HG03520 (cell line): ENCODE results near the gene ZNF354B.
"Not testable (repeated sequence)": the region's sequence is repeated elsewhere in the genome, so short reads cannot be mapped to it uniquely, and the experiment has no call there.

Experiments
- ATAC-seq: cut with Tn5 transposase; IDR thresholded peaks from one replicate; pipeline ENCODE4 v1.9.1; 2021; ENCODE audit warnings: mild to moderate bottlenecking, moderate library complexity; ENCODE audit not compliant: unreplicated experiment

ZNF354B gene

DNA sequence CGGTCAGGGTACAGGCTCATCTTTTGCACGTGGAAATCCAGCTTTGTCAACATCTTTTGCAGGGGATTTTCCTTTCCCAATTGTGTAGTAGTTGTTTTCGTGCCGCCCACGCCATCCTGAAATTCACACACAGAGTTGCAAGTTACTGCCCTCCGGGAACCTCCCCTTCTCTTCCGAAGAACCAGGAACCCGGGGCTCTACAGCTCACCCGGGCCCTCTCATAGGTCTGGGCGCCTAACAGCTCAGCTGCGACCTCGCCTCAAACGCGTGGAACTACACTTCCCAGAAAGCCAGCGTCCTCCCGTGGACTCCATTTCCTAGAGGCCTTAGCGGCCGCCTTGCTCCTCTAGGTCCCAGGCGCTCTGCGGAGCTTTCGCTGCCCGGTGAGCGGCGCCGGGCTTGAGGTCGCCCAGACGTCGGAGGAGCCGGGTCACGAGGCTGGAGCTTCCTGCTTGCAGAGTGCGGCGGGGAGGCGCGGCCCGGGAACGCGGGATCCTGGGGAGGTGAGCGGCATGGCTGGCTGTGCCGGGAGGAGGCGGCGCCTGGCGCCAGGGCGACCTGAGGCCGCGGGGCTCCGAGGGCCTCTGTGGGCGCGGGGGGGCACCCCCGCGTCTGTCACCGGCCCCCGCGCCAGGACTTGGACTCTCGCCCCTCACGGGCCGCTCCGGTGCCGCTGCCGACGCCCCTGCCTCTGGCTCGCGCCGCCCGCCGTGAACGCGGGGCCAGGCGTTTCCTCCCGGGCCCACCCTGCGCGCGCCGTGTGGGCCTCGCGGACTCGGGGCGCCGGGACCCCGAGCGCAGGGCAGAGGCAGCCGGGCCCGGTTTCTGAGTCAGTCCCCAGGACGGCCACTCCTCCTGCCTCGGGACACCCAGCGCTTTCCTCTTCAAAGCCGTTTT lies at the start of gene ZNF354B:
Gene ZNF354B, plus strand, starts transcription at position 329 of the 897 bp plus-strand sequence. CDS start 1,095 bp downstream, outside the sequence.
- ATAC-seq, result peak; percentile 98

DNA sequence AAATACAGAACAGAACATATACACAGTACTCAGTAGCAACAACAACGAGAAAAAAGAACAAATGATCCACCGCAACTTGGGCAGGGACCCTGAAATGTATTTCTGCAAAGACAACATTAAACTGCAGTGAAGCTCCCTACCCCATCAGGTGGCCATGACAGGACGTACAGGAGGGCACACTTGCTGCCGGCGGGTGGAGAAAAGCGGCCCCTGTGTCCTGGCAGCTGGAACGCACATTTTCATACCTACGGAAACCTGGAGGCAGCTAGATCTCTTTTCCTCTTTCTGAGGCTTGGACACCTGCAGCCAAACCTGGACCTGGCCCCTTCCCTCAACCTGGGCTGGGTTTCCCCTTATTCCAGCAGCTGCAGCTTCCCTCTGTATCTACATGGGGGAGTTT lies 42.2 kb upstream of the ZNF354B start:
- ATAC-seq, result no peak

DNA sequence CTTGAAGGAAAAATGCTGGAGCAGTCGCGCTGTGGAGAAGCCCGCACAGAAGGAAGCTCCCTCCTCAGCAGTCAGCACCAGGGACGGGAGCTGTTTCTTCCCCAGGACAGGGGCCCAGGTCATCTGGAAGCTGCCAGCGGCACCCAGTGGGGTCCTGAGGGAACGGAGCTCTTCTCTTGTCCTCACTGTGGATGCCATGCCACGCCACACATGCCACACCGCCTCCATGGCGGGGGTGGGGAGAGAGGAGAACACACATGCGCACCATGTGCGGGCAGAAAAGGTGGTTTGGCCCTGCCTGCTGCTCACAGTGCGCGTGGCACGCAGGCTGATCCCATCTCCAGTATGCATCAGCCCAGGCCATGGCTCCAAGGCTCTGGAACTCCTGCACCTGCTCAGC lies 41.7 kb upstream of the ZNF354B start:
- no peak for ATAC-seq

DNA sequence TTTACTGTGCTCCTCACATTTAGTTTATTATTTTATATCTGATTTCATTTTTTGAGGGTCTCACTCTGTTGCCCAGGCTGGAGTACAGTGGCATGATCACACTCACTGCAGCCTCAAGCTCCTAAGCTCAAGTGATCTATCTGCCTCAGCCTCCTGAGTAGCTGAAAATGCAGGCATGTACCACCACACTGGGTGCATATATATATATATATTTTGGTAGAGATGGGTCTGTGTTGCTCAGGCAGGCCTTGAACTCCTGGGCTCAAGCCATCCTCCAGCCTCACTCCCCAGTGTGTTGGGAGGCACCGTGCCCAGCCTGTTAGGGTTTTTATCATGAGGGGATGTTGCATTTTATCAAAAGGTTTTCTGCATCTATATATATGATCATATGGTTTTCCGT lies 39.8 kb upstream of the ZNF354B start:
- ATAC-seq, result no peak

DNA sequence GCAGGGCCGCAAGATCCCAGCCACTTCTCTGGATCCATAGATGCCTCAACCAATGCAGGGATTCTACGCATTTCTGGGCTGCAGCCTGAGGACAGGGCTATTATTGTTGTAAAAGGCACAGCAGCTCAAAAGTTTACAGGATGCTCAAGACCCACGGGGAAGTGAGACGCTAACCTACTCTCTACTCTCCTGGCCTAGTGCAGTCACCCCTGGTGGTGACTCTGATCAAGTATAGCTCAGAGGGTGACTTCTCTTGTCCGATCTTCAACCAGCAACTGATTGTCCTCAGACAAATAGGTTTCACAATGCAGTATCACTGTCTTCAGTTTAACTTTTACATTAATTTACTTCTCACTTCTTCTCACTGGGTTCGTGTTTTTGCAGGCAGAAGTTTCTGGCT lies 34.3 kb upstream of the ZNF354B start:
- no peak for ATAC-seq

DNA sequence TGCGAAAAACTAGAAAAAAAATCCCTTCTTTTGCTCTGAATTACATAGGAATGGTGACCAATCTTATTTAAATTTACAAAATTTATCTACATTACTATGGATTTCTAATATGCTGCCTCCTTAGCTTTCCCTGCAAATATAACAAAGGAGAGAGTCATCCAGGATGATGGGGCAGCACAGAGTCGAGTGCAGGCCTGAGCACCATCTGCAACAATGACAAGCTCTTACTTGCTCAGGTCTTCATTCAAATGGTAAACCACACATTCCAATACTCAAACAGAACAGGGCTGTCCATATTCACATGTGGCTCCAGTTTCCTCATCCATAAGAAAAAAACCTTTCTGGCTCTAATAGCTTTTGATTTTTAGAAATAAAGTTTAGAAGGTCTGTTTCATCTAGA lies 33.5 kb upstream of the ZNF354B start:
- no peak for ATAC-seq

DNA sequence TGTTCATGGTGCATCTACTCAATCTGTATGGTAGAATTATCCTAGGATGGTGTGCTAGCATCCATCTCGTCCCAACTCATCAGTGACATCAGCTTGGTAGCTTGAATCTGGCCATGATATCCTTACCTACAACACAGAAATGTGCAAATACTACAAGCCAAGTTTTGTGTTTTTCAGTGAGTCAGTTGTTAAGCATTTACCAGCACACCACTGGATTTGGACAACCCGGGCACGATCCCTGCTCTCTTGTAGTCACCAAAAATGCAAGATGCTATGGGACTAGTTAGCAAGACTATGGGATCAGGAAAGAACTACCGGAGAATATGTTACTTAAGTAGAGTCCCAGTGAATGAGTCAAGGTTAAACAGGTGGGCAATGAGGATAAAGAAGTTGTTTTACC lies 32.1 kb upstream of the ZNF354B start:
- ATAC-seq, result no peak

DNA sequence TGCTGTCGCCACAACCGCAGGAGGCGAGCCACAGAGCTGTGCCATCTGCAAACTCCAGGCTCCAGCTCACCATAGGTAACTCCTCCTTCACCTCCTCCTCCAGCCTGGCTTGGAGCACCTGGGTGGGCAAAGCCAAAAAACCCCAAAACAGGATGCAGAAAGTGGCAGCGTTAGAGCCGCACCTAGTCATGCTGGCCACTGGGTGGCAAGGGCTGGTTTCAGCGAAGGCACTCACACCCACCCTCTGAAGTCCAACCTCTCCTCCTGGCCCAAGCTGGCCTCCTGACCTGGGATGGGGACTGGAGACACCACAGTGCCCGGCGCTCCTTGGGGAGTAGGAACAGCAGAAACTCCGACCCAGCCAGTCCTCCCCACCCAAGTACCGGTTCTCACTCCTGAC lies 28.7 kb upstream of the ZNF354B start:
- no peak for ATAC-seq

DNA sequence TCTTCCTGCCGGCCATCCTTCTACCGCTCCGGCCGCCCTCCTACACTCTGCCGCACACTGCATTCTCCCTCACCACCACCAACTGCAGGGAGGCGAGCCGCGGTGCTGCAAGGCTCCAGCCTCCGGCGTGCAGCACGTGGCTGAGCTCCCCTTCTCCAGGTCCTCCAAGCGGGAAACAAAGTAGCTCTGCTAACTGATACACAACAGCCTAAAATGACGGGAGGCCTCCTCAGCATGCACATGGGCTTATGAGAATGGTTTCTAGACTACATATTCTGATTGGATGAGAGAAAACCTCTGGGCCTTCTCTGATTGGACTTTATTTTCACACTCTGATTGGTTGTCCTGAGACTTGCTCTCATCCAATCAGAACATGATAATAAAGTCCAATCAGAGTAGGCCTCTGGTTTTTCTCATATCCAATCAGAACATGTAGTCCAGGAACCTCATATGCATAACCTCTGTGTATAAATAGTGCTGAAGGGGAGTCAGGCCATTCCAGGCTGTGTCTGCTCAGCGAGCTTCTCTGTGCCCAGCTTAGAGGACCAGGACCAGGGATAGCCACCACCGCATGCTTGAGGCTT lies 27.0 kb upstream of the ZNF354B start:
- ATAC-seq, result no peak

DNA sequence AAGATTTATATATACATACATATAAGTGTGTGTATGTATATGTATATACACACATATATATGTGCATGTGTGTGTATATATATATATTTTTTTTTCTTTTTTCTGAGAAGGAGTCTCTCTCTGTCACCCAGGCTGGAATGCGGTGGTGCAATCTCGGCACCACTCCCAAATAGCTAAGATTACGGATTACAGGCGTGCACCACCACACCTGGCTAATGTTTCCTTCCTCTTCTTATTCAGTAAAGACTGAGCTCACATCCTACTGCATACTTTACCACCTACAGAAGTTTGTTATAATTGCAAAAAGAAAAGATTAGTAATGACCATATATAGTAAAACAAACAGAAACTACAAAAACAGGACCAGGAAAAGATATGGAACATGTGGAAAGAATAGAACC lies 23.1 kb upstream of the ZNF354B start:
- ATAC-seq, result no peak

DNA sequence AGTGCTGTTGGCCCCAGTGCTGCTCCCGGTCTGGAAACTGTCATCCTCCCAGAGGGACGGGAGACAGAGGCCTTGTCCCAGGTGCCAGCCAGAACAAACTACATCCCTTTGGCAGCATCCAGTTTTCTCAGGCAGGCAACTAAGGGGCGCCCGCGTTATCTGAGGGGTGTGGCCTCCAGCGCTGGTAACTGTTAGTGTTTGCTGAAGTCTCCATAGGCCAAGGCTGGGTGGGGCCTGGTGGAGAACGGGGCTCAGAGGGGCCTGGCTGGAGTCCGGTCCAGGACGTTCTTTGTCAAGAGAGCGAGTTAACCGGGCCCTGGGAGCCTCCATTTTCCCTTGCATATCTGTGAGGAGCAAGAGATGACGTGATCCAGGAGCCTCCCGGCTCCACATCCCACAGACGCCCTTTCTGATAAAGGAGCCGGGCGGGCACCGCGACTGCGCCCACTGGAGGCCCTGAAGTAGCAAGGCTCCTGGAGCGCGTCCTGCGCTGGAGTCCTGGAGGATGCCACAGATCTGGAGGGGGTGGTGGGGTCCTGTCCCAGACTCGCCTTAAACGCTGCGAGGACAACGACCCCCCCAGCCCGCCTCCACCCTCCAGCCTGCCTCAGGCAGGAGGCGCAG lies 20.9 kb upstream of the ZNF354B start:
- not testable (repeated sequence) for ATAC-seq

DNA sequence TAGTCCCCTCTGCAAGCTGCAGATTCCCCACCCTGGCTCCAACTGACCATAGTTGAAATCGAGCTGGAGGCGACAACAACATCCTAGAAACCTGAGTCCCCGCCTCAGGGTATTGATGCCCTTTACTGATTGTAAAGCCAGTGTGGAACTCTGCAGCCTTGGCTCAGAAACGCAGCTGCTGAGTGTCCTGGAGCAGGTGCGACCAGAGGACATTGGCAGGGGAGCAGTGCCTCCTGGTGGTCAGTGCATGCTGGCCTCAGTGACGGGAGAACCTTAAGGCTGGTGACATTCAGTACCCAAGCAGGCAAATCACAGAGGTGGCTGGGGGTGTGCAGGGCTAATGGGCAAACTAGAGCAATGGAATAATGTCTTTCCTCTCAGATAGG lies 20.4 kb upstream of the ZNF354B start:
- ATAC-seq, result no peak

DNA sequence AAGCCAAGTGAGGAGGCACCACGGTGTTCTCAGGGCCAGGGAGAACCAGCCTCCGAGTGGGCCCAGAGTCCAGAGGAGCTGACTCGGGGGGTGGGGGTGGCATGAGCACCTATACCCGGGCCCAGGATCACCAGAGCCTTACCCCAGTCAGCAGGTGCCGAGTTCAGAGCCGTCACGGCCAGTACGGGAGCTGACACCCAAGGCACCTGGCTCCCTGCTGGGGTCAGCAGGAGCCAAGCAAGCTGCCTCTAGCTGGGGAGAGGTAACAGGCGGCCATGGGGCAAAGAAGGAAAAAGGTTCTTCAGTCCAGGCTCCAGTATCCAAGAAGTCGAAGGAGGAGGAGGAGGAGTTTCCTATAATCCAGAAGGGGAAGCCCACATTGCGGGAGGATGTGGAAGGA lies 19.4 kb upstream of the ZNF354B start:
- ATAC-seq, result not testable (repeated sequence)

DNA sequence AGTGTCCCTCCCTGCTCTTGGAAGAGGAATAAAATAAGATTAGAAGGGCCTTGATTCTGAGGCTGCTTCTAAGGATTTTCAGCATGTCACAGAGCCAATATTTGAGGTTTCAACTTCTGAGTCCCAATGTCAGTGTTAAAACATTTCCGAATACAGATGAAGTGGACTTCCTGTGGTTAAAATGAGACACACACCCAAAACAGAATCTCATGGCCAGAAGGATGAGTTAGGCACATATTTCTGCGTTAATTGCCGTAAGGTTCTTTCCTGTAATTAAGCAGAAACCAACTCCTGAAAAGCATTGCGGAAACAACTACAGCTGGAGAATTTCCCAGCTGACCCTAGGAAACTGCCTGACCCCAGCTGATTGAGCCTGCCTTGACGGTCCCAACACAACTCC lies 10.4 kb upstream of the ZNF354B start:
- no peak for ATAC-seq

DNA sequence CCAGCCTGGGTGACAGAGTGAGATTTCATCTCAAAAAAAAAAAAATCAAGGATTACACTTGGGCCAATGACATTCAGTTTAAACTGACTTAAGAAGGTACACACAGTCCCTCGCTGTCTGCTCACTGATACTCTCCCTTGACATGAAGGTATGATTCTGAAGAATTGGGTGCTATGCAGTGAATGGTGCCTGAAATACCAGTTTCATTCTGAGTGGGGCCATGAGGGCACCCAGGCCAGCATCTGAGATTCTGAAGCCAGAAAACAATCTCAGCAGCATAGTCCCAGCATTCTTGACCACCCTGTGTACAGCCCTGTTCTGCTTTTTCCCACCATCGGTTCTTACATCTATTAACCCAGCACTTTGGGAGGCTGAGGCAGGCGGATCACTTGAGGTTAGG lies 7.8 kb upstream of the ZNF354B start:
- no peak for ATAC-seq

DNA sequence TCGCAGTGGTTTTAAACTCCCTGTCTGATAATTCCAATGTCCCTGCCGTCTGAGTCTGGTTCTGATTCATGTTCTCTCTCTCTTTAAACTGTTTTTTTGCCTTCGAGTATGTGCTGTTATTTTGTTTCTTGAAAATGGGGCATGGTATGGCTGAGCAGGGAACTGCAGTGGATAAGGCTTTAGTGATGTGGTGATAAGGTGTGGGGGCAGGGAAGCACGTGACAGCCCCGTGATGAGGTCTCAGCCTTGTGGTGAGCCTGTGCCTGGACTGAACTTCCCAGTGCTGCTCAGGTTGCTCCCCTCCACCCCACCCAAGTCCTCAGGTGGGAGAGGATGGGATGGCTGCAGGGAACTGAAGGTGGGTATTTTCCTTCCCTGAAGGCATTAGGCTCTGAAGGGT lies 5.5 kb upstream of the ZNF354B start:
- no peak for ATAC-seq

DNA sequence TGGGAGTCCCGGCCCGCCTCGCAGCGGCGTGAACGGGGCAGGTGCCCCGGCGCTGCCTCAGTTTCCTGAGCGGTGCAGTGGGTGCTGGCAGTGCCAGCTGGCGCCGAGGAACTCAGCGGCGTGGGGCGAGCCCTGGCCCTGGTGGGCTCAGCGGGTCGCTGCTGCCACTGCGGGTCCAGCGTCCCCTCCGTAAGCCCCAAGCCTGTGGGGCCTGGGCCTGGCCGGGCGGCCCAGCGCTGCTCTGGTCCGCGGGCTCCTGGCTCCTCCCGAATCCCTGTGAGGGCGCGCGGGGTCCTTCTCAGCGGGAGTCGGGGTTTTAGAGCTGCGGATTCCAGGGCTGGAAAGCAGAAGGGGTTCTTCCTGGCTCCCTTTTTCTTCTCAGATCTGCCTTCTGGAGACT lies 862 bp downstream of the ZNF354B start:
- ATAC-seq, result not testable (repeated sequence)

DNA sequence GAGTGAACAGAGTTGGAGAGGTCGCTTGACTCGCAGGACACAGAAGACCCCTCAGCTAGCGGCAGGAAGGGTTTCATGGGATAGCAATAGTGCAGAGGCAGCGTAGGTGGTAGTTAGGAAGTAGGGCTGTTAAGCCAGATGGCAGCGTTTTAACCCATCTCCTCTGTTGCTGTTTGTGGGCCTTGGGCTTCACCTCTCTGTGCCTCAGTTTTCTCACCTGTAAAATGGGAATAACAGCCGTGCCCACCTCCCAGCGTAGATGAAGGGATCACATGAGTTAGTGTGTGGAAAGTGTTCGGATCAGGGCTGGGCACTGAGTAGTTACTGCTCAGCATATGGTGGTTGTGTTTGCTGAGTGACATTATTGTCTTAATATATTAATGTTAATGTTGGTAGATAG lies 1.9 kb downstream of the ZNF354B start:
- ATAC-seq, result no peak

DNA sequence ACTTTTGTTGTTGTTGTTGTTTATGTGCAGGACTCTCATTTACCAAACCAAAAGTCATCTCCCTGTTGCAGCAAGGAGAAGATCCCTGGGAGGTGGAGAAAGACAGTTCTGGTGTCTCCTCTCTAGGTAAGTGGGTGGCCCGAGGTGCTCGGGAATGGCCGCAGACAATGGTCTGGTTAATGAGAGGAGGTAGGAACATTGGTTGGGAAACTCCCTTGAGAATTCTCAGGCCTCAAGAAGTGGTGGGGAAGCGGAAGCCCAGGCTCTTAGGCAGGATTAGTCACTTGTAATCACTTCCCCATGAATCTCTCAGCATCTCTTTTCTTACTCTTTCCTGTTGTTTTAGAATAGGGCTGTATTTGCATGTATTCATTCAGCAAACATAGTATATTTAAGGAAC lies 7.2 kb downstream of the ZNF354B start:
- ATAC-seq, result no peak

DNA sequence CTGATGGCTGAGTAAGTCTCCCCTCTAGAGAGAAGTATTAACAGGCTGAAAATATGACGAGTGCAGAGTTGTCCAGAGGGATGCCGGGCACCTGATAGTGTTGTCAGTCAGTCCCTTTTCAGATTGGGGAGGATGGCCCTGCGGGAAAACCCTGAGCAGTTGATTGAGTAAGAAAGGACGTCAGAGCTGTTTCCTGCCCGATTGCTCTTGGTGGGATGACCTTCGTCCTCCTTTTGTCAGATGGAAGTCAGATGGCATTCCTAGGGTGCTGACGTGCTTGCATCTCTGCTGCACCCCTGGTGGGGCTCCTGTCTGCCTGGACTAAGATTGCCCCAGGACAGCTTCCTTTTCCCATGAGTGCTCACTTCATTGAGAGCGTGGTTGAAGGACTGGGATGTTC lies 9.8 kb downstream of the ZNF354B start:
- ATAC-seq, result no peak

DNA sequence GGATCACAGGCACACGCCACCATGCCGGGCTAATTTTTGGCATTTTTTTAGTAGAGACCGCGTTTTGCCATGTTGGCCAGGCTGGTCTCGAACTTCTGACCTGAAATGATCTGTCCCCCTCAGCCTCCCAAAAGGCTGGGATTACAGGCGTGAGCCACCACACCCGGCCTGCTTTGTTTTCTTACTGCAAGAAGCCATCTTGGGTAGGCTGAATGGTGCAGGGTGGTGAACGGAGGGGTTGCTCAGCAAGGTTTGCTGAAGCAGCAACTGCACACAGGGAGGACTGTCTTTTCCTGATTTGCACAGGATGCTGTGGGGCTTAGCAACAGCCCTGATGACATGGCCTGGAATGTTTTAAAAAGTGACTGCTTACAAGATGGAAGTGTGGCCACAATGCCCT lies 10.7 kb downstream of the ZNF354B start:
- ATAC-seq, result no peak

DNA sequence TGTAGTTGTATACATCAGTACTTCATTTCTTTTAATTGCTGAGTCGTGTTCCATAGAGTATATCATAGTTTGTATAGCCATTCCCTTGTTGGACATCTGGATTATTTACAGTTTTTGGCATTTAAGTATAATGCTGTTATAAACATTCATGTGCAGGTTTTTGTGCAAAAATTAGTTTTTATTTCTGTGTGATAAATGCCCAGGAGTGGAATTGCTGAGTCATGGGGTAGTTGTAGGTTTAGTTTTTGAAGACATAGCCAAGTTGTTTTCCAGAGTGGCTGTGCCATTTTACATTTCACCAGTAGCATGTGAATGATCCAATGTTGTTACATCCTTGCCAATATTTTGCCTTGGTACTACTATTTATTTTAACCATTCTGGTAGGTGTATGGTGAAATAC lies 12.5 kb downstream of the ZNF354B start:
- ATAC-seq, result no peak
